Measurements from ENCODE around the gene CTSW. TPM values are rescaled to one million over a fixed set of nuclear protein-coding genes. Genes with fewer than 3 reads are reported as not detected.

The CTSW gene
- polyA plus RNA-seq, 2 of the 4 experiments (the other 2 are of a cell fraction) = not detected

DNA sequence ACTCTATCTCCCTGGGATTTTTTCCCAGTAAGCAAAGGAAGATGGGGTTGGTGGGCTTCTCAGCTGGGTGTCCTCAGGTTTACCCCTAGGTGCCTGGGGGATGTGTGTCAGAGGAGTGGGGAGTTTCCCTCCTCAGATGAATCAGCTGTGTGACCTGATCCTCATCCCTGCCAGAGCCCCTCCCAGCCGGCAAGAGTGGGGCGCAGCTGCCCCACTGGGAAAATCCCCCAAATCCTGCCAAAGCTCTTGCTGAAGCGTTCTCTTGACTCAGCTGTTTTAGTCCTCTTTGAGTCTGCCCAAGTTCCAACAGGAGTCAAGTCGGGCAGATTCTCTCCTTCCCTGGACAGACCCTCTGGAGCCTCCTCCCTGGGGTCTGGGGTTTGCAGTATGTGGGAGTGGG is 33.2 kb downstream of the CTSW start:
- peak; percentile 55 to 62 for DNase-seq (ENCODE audit: low read depth in 1 of 2, low spot score in 1 of 2)
- Histone ChIP-seq H3K27ac (peak overlapping the region; percentile 51 to 100), H3K9me3 (no peaks in the 10 kb centered on the region), H3K4me2 (peak overlapping the region; percentile 65), H3K4me3 (no peak overlapping the region), H3K4me1 (peaks cover 70% of the 10 kb centered on the region)
- CTCF ChIA-PET = interaction anchor here (0.6 to 31.6 kb wide), 6 partner anchors 9 to 110 kb away, joined by 3 to 618 read pairs (median 5); partner anchors contain the start of genes CCDC85B, FIBP and FOSL1
- ATAC-seq = no peak
- FAIRE-seq = no peak
- POLR2A ChIA-PET = interaction anchor here (2.0 kb wide), 2 partner anchors 13 to 23 kb away, joined by 12 to 13 read pairs; partner anchors contain the start of genes CCDC85B, FIBP and FOSL1
- WGBS (ENCODE audit: missing lambda C conversion rate) = 17% methylated on average over 4 of the region's 4 CpGs
- TF ChIP-seq CBX2 (IDR thresholded peaks at IDR 0.05; ENCODE audit: borderline replicate concordance, low read depth) (no peak), GATA3 (IDR thresholded peaks at IDR 0.05; ENCODE audit: borderline replicate concordance) (peak; percentile 42; the same call in 1 of the 2 replicates), BHLHE40 (IDR thresholded peaks at IDR 0.05; ENCODE audit: low read depth, low read length) (no peak), HEYL (CRISPR knock-in tag; IDR thresholded peaks at IDR 0.05) (no peak), ESRRA (IDR thresholded peaks at IDR 0.05; ENCODE audit: borderline replicate concordance, low read length) (no peak), FOSL2 (IDR thresholded peaks at IDR 0.05) (no peak), FOSL2 (CRISPR knock-in tag; IDR thresholded peaks at IDR 0.05) (peak; percentile 48), KDM1A (IDR thresholded peaks at IDR 0.05; ENCODE audit: low read depth) (no peak), MAZ (IDR thresholded peaks at IDR 0.05; ENCODE audit: borderline replicate concordance, low read depth, low read length) (no peak), PBX3 (IDR thresholded peaks at IDR 0.05) (no peak), RFX5 (IDR thresholded peaks at IDR 0.05) (no peak), CHD4 (IDR thresholded peaks at IDR 0.05; ENCODE audit: borderline replicate concordance) (no peak), POLR2AphosphoS2 (conservative IDR thresholded peaks at IDR 0.05; ENCODE audit: low read length) (no peak), EP300 (IDR thresholded peaks at IDR 0.05) (no peak), REST (IDR thresholded peaks at IDR 0.05) (no peak), KDM5A (IDR thresholded peaks at IDR 0.05) (no peak), ZSCAN20 (CRISPR knock-in tag; IDR thresholded peaks at IDR 0.05) (no peak), EHMT2 (IDR thresholded peaks at IDR 0.05; ENCODE audit: low read depth) (no peak), SREBF2 (IDR thresholded peaks at IDR 0.05) (no peak), NPAS2 (CRISPR knock-in tag; IDR thresholded peaks at IDR 0.05; ENCODE audit: borderline replicate concordance) (no peak), JUN (IDR thresholded peaks at IDR 0.05) (no peak), NR3C1 (IDR thresholded peaks at IDR 0.05) (no peak), EHF (CRISPR knock-in tag; IDR thresholded peaks at IDR 0.05) (no peak), ZNF302 (CRISPR knock-in tag; IDR thresholded peaks at IDR 0.05) (no peak), PHF8 (IDR thresholded peaks at IDR 0.05; ENCODE audit: borderline replicate concordance, low read depth) (no peak), POLR2A (IDR thresholded peaks at IDR 0.05; ENCODE audit: low read length) (no peak), MAFK (IDR thresholded peaks at IDR 0.05; ENCODE audit: partially characterized antibody) (peak; percentile 91)
- TF ChIP-seq, protein P1, sequence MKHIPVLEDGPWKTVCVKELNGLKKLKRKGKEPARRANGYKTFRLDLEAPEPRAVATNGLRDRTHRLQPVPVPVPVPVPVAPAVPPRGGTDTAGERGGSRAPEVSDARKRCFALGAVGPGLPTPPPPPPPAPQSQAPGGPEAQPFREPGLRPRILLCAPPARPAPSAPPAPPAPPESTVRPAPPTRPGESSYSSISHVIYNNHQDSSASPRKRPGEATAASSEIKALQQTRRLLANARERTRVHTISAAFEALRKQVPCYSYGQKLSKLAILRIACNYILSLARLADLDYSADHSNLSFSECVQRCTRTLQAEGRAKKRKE (CRISPR knock-in tag; IDR thresholded peaks at IDR 0.05; ENCODE audit: low read depth) = peak; percentile 1; the same call in 1 of the 2 replicates
- TF ChIP-seq, protein P2, sequence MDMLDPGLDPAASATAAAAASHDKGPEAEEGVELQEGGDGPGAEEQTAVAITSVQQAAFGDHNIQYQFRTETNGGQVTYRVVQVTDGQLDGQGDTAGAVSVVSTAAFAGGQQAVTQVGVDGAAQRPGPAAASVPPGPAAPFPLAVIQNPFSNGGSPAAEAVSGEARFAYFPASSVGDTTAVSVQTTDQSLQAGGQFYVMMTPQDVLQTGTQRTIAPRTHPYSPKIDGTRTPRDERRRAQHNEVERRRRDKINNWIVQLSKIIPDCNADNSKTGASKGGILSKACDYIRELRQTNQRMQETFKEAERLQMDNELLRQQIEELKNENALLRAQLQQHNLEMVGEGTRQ (IDR thresholded peaks at IDR 0.05) = no peak
- TF ChIP-seq, protein P3, sequence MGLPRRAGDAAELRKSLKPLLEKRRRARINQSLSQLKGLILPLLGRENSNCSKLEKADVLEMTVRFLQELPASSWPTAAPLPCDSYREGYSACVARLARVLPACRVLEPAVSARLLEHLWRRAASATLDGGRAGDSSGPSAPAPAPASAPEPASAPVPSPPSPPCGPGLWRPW (IDR thresholded peaks at IDR 0.05) = no peak
- TF ChIP-seq, protein P4, sequence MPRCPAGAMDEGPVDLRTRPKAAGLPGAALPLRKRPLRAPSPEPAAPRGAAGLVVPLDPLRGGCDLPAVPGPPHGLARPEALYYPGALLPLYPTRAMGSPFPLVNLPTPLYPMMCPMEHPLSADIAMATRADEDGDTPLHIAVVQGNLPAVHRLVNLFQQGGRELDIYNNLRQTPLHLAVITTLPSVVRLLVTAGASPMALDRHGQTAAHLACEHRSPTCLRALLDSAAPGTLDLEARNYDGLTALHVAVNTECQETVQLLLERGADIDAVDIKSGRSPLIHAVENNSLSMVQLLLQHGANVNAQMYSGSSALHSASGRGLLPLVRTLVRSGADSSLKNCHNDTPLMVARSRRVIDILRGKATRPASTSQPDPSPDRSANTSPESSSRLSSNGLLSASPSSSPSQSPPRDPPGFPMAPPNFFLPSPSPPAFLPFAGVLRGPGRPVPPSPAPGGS (IDR thresholded peaks at IDR 0.05) = no peak
- TF ChIP-seq, protein P5, sequence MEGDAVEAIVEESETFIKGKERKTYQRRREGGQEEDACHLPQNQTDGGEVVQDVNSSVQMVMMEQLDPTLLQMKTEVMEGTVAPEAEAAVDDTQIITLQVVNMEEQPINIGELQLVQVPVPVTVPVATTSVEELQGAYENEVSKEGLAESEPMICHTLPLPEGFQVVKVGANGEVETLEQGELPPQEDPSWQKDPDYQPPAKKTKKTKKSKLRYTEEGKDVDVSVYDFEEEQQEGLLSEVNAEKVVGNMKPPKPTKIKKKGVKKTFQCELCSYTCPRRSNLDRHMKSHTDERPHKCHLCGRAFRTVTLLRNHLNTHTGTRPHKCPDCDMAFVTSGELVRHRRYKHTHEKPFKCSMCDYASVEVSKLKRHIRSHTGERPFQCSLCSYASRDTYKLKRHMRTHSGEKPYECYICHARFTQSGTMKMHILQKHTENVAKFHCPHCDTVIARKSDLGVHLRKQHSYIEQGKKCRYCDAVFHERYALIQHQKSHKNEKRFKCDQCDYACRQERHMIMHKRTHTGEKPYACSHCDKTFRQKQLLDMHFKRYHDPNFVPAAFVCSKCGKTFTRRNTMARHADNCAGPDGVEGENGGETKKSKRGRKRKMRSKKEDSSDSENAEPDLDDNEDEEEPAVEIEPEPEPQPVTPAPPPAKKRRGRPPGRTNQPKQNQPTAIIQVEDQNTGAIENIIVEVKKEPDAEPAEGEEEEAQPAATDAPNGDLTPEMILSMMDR (IDR thresholded peaks at IDR 0.05) = no peak
